ENCODE data around the gene SSR4.

Gene SSR4

GRCh38 chrX:153769865-153770600 lies 24.4 kb upstream of the SSR4 start:
- DNase-seq, result no peak

GRCh38 chrX:153770601-153771414 lies 23.7 kb upstream of the SSR4 start:
- no peak for DNase-seq

- DNase-seq, result no peak
Observed at GRCh38 chrX:153771415-153772315, 22.8 kb upstream of the SSR4 start.

DNA sequence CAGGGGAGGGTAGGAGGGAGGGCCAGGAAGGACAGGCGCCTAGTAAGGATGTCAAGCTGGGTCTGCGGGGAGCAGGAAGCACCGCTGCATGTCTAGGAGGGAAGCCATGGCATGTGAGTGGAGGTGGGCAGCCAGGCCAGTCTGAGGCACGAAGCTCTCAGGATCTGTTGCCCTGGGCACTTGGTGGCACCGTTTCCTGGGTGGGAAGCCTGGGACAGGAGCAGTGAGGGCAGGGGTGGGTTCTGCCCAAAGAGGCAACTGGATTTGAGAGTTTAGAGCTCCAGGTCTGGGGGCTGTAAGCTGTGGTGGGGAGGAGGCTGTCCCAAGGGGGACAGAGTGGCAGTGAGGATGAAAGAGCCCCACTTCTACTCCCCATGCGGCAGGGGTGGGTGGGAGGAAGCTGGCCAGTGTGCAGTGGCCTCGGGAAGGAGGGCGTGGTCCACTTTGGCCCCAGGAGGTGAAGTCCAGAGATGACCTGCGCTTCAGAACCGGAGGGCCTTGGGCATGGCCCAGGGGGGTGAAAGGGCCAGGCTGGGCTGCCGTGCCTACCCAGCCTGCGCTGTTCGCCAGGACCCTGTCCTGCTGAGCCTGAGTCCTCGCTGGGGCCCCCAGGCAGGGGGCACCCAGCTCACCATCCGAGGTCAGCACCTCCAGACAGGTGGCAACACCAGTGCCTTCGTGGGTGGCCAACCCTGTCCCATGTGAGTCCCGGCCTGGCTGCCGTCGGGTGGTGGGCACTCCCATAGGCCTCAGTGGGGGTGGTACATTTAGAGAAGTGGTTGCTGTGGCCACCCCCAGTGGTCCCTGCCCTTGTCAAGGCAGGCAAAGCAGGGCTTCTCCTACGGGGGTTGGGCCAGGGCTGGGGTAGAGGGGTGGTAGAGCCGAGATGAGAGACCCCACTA lies 21.9 kb upstream of the SSR4 start:
- no peak for DNase-seq

- DNase-seq, result no peak
Observed at GRCh38 chrX:153773218-153773611, 21.3 kb upstream of the SSR4 start.

- no peak for DNase-seq
Observed at GRCh38 chrX:153773741-153774575, 20.5 kb upstream of the SSR4 start.

GRCh38 chrX:153774576-153775292 lies 19.7 kb upstream of the SSR4 start:
- DNase-seq, result no peak

GRCh38 chrX:153775293-153776119 lies 19.0 kb upstream of the SSR4 start:
- DNase-seq, result no peak

DNA sequence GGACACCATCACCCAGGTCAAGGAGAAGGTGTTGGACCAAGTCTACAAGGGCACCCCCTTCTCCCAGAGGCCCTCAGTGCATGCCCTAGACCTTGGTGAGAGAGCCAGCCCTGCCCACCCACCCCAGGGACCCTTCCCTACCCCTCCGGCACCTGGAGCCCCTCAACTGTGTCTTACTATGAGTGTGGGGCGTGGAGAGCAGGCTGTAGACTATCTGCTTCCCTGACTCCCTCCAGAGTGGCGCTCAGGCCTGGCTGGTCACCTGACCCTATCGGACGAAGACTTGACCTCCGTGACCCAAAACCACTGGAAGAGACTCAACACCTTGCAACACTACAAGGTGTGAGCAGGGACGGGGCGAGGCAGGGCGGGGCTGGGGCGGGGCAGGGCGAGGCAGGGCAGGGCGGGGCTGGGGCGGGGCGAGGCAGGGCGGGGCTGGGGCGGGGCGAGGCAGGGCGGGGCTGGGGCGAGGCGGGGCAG lies 18.3 kb upstream of the SSR4 start:
- no peak for DNase-seq

DNA sequence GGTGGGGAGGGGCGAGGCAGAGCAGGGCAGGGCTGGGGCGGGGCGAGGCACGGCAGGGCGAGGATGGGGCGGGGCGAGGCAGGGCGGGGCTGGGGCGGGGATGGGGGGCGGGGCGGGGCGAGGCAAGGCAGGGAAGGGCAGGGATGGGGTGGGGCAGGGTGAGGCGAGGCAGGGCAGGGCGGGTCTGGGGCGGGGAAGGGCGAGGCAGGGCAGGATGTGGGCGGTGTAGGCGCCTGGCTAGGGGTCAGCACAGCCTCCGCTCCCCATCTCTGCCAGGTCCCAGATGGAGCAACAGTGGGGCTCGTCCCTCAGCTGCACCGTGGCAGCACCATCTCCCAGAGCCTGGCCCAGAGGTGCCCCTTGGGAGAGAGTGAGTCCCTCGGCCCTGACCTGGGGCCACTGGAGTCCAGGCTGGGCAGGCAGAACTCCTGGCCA lies 17.8 kb upstream of the SSR4 start:
- no peak for DNase-seq

- DNase-seq, result no peak
Observed at GRCh38 chrX:153777261-153778090, 17.0 kb upstream of the SSR4 start.

DNA sequence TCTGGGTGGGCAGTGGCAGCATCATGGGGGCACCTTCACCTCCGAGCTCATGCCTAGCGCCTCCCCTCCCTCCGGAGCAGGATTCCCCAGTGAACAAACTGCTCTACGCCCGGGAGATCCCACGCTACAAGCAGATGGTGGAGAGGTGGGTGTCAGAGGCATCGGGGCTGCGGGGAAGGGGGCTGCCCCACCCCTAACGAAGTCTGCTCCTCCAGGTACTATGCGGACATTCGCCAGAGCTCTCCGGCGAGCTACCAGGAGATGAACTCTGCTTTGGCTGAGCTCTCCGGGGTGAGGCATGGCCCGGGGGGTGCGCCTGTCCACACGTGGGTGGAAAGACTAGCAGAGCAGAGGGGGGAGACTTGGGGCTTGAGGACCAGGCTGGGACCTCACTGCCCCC lies 16.3 kb upstream of the SSR4 start:
- DNase-seq, result no peak

DNA sequence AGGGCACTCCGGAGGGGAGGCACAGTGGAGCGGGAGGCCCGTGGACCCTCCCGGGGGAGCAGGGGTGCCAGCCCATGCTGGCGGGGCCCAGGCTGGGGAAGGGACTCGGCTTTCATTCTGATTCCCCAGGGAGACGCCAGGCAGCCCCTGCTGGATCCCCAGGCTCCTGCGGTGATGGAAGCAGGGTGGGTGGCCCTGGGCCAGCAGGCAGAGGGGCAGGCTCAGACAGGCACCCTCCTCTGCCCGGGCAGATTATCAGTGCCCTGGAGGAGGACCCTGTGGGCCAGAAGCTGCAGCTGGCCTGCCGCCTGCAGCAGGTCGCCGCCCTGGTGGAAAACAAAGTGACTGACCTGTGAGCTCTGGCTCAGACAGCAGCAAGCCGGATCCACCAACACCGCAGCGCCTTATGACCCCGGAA lies 15.8 kb upstream of the SSR4 start:
- DNase-seq, result no peak

- no peak for DNase-seq
Observed at GRCh38 chrX:153779891-153780677, 14.4 kb upstream of the SSR4 start.

DNA sequence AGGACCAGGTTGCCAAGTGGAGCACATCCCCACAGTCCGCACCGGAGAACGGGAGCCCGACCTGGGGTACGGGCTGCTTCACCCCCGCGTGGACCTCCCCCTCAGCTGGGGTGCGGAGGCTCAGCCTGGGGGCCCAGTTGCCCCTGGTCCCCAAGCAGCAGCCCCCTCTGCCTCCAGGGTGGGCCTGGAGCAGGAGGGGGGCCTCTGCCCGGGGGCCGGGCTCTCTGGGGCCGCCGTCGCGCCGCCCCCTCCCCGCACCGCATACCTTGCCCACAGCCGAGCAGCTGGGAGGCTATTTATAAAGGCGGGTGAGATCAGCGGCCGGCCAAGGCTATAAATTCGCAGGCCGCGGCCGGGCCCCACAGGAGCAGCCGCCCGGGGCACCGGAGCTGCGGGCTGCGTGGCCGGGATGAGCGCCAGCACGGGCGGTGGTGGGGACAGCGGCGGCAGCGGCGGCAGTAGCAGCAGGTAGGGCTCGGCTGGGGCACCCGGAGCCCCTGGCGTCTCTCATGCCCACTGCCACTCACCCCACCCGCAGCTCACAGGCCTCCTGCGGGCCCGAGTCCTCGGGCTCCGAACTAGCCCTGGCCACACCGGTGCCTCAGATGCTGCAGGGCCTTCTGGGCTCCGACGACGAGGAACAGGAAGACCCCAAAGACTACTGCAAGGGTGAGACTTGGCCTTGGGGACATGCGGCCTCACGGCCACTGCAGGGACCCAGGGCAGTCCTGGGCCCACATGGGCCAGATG lies 13.6 kb upstream of the SSR4 start, which contains the start of gene SRPK3:
Gene SRPK3, plus strand, starts transcription at position 364 of the 750 bp plus-strand sequence. Its CDS starts 46 bp downstream, at position 410.
- no peak for DNase-seq

GRCh38 chrX:153781428-153782047 lies 12.9 kb upstream of the SSR4 start:
- no peak for DNase-seq
